Measurements from ENCODE around the gene ADORA1. TPM values are rescaled to one million over a fixed set of nuclear protein-coding genes. Genes with fewer than 3 reads are reported as not detected.

The ADORA1 gene
- total RNA-seq, 1 donor from 2014 or later = 0.14 TPM

DNA sequence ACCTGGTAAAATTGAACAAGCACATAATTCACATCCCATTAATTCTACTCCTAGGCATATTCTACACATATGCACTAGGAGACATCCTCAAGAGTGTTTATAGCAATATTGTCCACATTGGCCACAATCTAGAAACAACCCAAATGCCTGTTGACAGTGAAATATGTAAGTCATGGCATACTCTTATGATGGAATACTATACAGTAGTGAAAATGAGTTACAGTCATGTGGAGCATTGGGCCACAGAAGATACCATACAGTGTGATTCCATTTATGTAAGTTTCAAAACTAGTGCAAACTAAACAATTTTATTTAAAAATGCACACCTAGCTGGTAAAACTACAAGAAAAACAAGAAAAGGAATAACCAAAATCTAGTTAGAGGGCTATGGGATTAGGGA is 82.8 kb downstream of the ADORA1 start:
- Mint-ChIP-seq H3K4me1 (ENCODE audit: low read depth) (peaks cover 2% of the 10 kb centered on the region), H3K27me3 (peaks cover 57% of the 10 kb centered on the region), H3K4me3 (ENCODE audit: low read depth) (no peak overlapping the region), H3K36me3 (ENCODE audit: insufficient read depth) (no peaks in the 10 kb centered on the region), H3K27ac (no peak overlapping the region), H3K9me3 (ENCODE audit: low read depth) (no peaks in the 10 kb centered on the region)
- TF ChIP-seq, protein P1, sequence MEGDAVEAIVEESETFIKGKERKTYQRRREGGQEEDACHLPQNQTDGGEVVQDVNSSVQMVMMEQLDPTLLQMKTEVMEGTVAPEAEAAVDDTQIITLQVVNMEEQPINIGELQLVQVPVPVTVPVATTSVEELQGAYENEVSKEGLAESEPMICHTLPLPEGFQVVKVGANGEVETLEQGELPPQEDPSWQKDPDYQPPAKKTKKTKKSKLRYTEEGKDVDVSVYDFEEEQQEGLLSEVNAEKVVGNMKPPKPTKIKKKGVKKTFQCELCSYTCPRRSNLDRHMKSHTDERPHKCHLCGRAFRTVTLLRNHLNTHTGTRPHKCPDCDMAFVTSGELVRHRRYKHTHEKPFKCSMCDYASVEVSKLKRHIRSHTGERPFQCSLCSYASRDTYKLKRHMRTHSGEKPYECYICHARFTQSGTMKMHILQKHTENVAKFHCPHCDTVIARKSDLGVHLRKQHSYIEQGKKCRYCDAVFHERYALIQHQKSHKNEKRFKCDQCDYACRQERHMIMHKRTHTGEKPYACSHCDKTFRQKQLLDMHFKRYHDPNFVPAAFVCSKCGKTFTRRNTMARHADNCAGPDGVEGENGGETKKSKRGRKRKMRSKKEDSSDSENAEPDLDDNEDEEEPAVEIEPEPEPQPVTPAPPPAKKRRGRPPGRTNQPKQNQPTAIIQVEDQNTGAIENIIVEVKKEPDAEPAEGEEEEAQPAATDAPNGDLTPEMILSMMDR (IDR thresholded peaks at IDR 0.05; ENCODE audit: unreplicated experiment) = no peak
- no peak for DNase-seq (ENCODE audit: low spot score, unreplicated experiment)

DNA sequence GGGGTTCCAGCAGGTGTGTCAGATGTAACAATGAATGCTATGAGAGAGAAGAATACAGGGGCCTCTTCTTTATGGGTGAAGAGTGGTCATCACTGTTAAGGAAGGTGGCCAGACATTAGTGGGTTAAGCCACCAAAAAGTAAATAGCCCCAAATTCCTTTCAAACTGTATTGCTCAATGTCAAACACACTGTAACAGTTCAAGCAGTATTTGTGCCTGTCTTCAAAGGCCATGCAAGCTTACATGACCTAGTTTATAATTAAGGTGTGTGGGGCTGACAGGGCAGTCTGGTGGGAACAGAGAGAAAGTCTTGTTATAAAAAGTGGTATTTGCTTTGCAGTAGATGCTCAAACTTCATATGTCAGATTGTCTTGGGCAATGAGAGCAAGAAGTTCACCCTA is 83.5 kb downstream of the ADORA1 start:
- DNase-seq (ENCODE audit: low spot score, unreplicated experiment) = no peak
- H3K4me3 Mint-ChIP-seq (ENCODE audit: low read depth) = no peak overlapping the region

DNA sequence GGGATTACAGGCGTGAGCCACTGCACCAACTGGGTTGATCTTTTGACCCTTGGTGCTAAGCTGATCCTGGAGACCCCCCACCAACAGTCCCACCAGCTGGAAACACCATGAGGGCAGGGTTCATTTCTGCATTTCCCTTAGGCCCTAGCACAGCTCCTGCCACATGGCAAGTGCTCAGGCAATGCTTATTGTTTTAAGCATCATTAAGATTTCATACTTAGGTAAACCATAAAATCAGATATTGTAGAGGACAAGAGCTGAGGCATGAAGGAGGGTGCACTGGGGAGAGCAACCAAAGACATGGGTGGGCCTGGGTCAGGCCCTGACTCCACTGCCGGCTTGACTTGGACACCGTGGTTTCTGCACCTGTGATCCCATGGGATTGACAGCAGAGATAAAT is 84.3 kb downstream of the ADORA1 start:
- Mint-ChIP-seq H3K4me3 (ENCODE audit: low read depth) (no peak overlapping the region), H3K27me3 (peaks cover 65% of the 10 kb centered on the region), H3K9me3 (ENCODE audit: low read depth) (no peaks in the 10 kb centered on the region), H3K4me1 (ENCODE audit: low read depth) (no peaks in the 10 kb centered on the region), H3K36me3 (ENCODE audit: insufficient read depth) (no peaks in the 10 kb centered on the region), H3K27ac (peak overlapping the region; percentile 35)
- DNase-seq (ENCODE audit: low spot score, unreplicated experiment) = no peak
- TF ChIP-seq, protein P1 (IDR thresholded peaks at IDR 0.05; ENCODE audit: unreplicated experiment) = no peak

More for the DNA sequence above, 83.5 kb downstream of the ADORA1 start:
- TF ChIP-seq, protein P1 (IDR thresholded peaks at IDR 0.05; ENCODE audit: unreplicated experiment) = no peak
- H3K4me1 Mint-ChIP-seq (ENCODE audit: low read depth) = peaks cover 2% of the 10 kb centered on the region
- H3K27ac Mint-ChIP-seq = no peak overlapping the region
- no peaks in the 10 kb centered on the region for H3K9me3 Mint-ChIP-seq (ENCODE audit: low read depth)
- H3K36me3 Mint-ChIP-seq (ENCODE audit: insufficient read depth) = no peaks in the 10 kb centered on the region
- H3K27me3 Mint-ChIP-seq = peaks cover 61% of the 10 kb centered on the region

DNA sequence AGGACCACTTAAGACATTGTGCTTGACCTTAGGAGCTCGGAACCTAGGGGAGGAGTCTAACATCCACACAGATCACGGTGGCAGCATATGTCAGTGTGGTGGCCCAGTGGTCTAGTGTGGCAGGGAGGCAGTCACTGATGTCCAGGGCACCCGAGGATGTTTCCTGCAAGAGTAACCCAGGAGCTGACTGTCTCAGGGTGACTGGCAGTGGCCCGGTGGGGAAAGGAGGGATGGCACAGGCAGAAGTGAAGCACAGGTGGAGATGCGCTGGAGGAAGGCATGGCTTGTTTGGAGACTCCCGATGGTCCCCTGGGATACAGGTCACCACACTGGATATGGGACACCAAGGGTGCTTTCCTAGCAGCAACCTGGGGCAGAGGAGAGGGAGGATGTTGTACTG is 85.6 kb downstream of the ADORA1 start:
- Mint-ChIP-seq H3K4me3 (ENCODE audit: low read depth) (no peak overlapping the region), H3K36me3 (ENCODE audit: insufficient read depth) (no peaks in the 10 kb centered on the region), H3K27ac (no peak overlapping the region), H3K27me3 (peaks cover 67% of the 10 kb centered on the region), H3K9me3 (ENCODE audit: low read depth) (no peaks in the 10 kb centered on the region), H3K4me1 (ENCODE audit: low read depth) (no peaks in the 10 kb centered on the region)
- TF ChIP-seq, protein P1 (IDR thresholded peaks at IDR 0.05; ENCODE audit: unreplicated experiment) = no peak
- DNase-seq (ENCODE audit: low spot score, unreplicated experiment) = no peak

DNA sequence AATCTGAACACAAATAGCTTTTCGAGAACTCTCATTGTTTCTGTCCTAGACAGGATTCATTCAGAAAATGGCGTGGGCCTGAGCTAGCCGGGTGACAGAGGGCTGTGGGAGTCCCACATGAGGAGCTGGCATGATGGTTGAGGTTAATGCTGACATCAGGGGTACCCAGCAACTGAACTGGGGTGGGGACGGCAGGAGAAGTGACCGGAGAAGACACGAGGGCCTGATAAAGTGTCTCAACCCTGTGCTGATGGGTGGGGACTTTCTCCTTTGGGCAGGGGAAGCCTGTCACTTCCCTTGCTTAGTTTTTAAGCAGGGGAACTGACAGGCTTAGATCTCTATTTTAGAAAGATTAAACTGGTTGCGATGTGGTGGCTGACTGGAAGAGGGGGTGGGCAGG is 87.3 kb downstream of the ADORA1 start:
- Mint-ChIP-seq H3K27ac (no peak overlapping the region), H3K9me3 (ENCODE audit: low read depth) (no peaks in the 10 kb centered on the region), H3K4me1 (ENCODE audit: low read depth) (no peaks in the 10 kb centered on the region), H3K27me3 (peaks cover 72% of the 10 kb centered on the region), H3K4me3 (ENCODE audit: low read depth) (no peak overlapping the region), H3K36me3 (ENCODE audit: insufficient read depth) (no peaks in the 10 kb centered on the region)
- no peak for DNase-seq (ENCODE audit: low spot score, unreplicated experiment)
- TF ChIP-seq, protein P1 (IDR thresholded peaks at IDR 0.05; ENCODE audit: unreplicated experiment) = no peak

All from progenitor cell of endocrine pancreas (in vitro differentiated cells).